ENCODE measurements around the gene GNG13.

The GNG13 gene

GRCh38 chr16:793414-793813 lies 7.1 kb downstream of the GNG13 start:
- no peak for DNase-seq (ENCODE audit: low spot score)

- DNase-seq (ENCODE audit: low spot score) = no peak
Measured at GRCh38 chr16:792221-792995, 8.1 kb downstream of the GNG13 start.

GRCh38 chr16:791131-791530 lies 9.4 kb downstream of the GNG13 start:
- DNase-seq (ENCODE audit: low spot score) = no peak

GRCh38 chr16:790086-790485 lies 10.4 kb downstream of the GNG13 start:
- no peak for DNase-seq (ENCODE audit: low spot score)

GRCh38 chr16:789191-789850 lies 11.2 kb downstream of the GNG13 start:
- no peak for DNase-seq (ENCODE audit: low spot score)

GRCh38 chr16:788399-789126 lies 12.0 kb downstream of the GNG13 start, which contains the start of gene CHTF18:
Gene CHTF18, plus strand, starts transcription at chr16:788620. Its CDS starts 65 bp downstream, at chr16:788685.
- peak; percentile 100 for DNase-seq (ENCODE audit: low spot score)

- DNase-seq (ENCODE audit: low spot score) = no peak
Measured at GRCh38 chr16:787978-788398, 12.5 kb downstream of the GNG13 start, which contains the start of gene RPUSD1. Gene RPUSD1, minus strand, starts transcription at chr16:788381. Its CDS starts 644 bp downstream, at chr16:787737.

- DNase-seq (ENCODE audit: low spot score) = no peak
Measured at GRCh38 chr16:787321-787966, 13.1 kb downstream of the GNG13 start.

GRCh38 chr16:785563-786535 lies 14.7 kb downstream of the GNG13 start:
- peak; percentile 79 for DNase-seq (ENCODE audit: low spot score)

GRCh38 chr16:784431-784830 lies 16.1 kb downstream of the GNG13 start:
- no peak for DNase-seq (ENCODE audit: low spot score)

- peak; percentile 31 for DNase-seq (ENCODE audit: low spot score)
Measured at GRCh38 chr16:783404-784161, 17.0 kb downstream of the GNG13 start.

- DNase-seq (ENCODE audit: low spot score) = no peak
Measured at GRCh38 chr16:782766-783403, 17.6 kb downstream of the GNG13 start.

- DNase-seq (ENCODE audit: low spot score) = no peak
Measured at GRCh38 chr16:782258-782657, 18.3 kb downstream of the GNG13 start.

- DNase-seq (ENCODE audit: low spot score) = no peak
Measured at GRCh38 chr16:781346-782010, 19.1 kb downstream of the GNG13 start.

- no peak for DNase-seq (ENCODE audit: low spot score)
Measured at GRCh38 chr16:780296-780695, 20.2 kb downstream of the GNG13 start.

- no peak for DNase-seq (ENCODE audit: low spot score)
Measured at GRCh38 chr16:779561-779960, 21.0 kb downstream of the GNG13 start.

GRCh38 chr16:778909-779527 lies 21.5 kb downstream of the GNG13 start:
- no peak for DNase-seq (ENCODE audit: low spot score)

GRCh38 chr16:778447-778846 lies 22.1 kb downstream of the GNG13 start:
- DNase-seq (ENCODE audit: low spot score) = no peak

- DNase-seq (ENCODE audit: low spot score) = no peak
Measured at GRCh38 chr16:777826-778225, 22.7 kb downstream of the GNG13 start.

All from AG20443 (cell line).